Keratinocyte (primary cell): ENCODE results near the gene IGFALS. TPM values are rescaled to one million over a fixed set of nuclear protein-coding genes. Genes with fewer than 3 reads are reported as not detected.

Experiments used
- DNase-seq: peaks from one replicate; pipeline ENCODE4 v3.0.0-alpha.2; 2011; ENCODE audit warnings: low read depth, missing footprints, low spot score
- FAIRE-seq: peaks from 2 replicates; lab custom pipeline; 2011; peaks lifted over from hg19 to GRCh38; lab: Jason Lieb, UNC
- H2AFZ ChIP-seq: 2 replicates; pipeline ENCODE4 v1.6.0; 2012; ENCODE audit warnings: low read length, control low read depth, inconsistent platforms; ENCODE audit not compliant: control insufficient read depth
- H3K27ac ChIP-seq: 2 replicates; pipeline ENCODE4 v1.5.1; 2011; ENCODE audit warnings: low read length; ENCODE audit not compliant: control insufficient read depth, insufficient read depth
- H3K27me3 ChIP-seq: 3 replicates; pipeline ENCODE4 v1.6.0; 2011; ENCODE audit warnings: low read length; ENCODE audit not compliant: control insufficient read depth, insufficient read depth; ENCODE audit errors: extremely low read depth
- H3K36me3 ChIP-seq, 2 experiments: 2 replicates in 1 of 2; 3 replicates in 1 of 2; pipeline ENCODE4 v1.5.1; 2011; ENCODE audit warnings: low read length in 2 of 2, mild to moderate bottlenecking in 1 of 2; ENCODE audit not compliant: control insufficient read depth in 2 of 2, insufficient read depth in 2 of 2; ENCODE audit errors: extremely low read depth in 1 of 2
- H3K4me1 ChIP-seq: 3 replicates; pipeline ENCODE4 v1.5.1; 2011; ENCODE audit warnings: low read length; ENCODE audit not compliant: control insufficient read depth, insufficient read depth; ENCODE audit errors: extremely low read depth
- H3K4me2 ChIP-seq: 3 replicates; pipeline ENCODE4 v1.6.0; 2011; ENCODE audit warnings: low read depth, low read length; ENCODE audit not compliant: control insufficient read depth, insufficient read depth; ENCODE audit errors: extremely low read depth
- H3K4me3 ChIP-seq, 3 experiments: fragments of 200-600 bp in 1 of 3; sonication (generic) in 1 of 3; 2 replicates in 2 of 3; 3 replicates in 1 of 3; pipeline ENCODE4 v1.5.1; 2011 to 2016; ENCODE audit warnings: low read length in 3 of 3, mild to moderate bottlenecking in 3 of 3, control low read depth in 2 of 3, inconsistent platforms in 1 of 3, low read depth in 1 of 3, mixed read lengths in 1 of 3, mixed run types in 1 of 3, moderate library complexity in 1 of 3; ENCODE audit not compliant: control insufficient read depth in 2 of 3, insufficient read depth in 2 of 3; ENCODE audit errors: extremely low read depth in 1 of 3
- H3K79me2 ChIP-seq: 2 replicates; pipeline ENCODE4 v1.6.0; 2012; ENCODE audit warnings: low read length; ENCODE audit not compliant: control insufficient read depth, insufficient read depth
- H3K9ac ChIP-seq: 3 replicates; pipeline ENCODE4 v1.6.0; 2011; ENCODE audit warnings: low read length; ENCODE audit not compliant: control insufficient read depth, insufficient read depth; ENCODE audit errors: extremely low read depth
- H3K9me1 ChIP-seq: 3 replicates; pipeline ENCODE4 v1.6.0; 2011; ENCODE audit warnings: low read length; ENCODE audit not compliant: control insufficient read depth, insufficient read depth; ENCODE audit errors: extremely low read depth
- H3K9me3 ChIP-seq: 2 replicates; pipeline ENCODE4 v1.5.1; 2012; ENCODE audit warnings: low read depth, low read length; ENCODE audit not compliant: control insufficient read depth
- H4K20me1 ChIP-seq: 3 replicates; pipeline ENCODE4 v1.6.0; 2011; ENCODE audit warnings: low read length; ENCODE audit not compliant: control insufficient read depth, insufficient read depth; ENCODE audit errors: extremely low read depth
- CTCF ChIP-seq, 3 experiments: IDR thresholded peaks in 1 of 3; conservative IDR thresholded peaks in 1 of 3; optimal IDR thresholded peaks in 1 of 3; 2 replicates in 2 of 3; 3 replicates in 1 of 3; pipeline versions ENCODE3 to v1.5.1; 2011; ENCODE audit warnings: low read length in 3 of 3, mild to moderate bottlenecking in 3 of 3, moderate library complexity in 2 of 3, control low read depth in 1 of 3, inconsistent platforms in 1 of 3; ENCODE audit not compliant: insufficient read depth in 2 of 3; ENCODE audit errors: extremely low read depth in 1 of 3
- EZH2 ChIP-seq: IDR thresholded peaks from one replicate; pipeline ENCODE4 v1.6.1; 2012; ENCODE audit warnings: inconsistent platforms, mild to moderate bottlenecking, low read length, moderate library complexity
- dilution Hi-C: fragments of 300-500 bp; cut with MboI; formaldehyde crosslinking; loops from one replicate; pipeline ENCODE4 v1.7.0; 2020; ENCODE audit warnings: low sequenced_read_pairs; ENCODE audit not compliant: extremely low pct_ligation_motif_present
- polyA plus RNA-seq, 5 experiments: library from polyadenylated mRNA; depleted of rRNA in 3 of 5; stranded (reverse) in 3 of 5; stranded (forward) in 1 of 5; unstranded in 1 of 5; fragments of >200 nt; gene quantifications; 1 replicate in 1 of 5; 2 replicates in 3 of 5; 3 replicates in 1 of 5; pipeline versions ENCODE4 v1.2.1 to v1.2.3, GENCODE V29; 2011 to 2012; ENCODE audit warnings: missing spikeins in 2 of 5, low read depth in 1 of 5, low replicate concordance in 1 of 5

Gene IGFALS
- polyA plus RNA-seq, 1 donor (not counting 4 experiments of a cell fraction or from before 2014, with no cell fraction given), result not detected

DNA sequence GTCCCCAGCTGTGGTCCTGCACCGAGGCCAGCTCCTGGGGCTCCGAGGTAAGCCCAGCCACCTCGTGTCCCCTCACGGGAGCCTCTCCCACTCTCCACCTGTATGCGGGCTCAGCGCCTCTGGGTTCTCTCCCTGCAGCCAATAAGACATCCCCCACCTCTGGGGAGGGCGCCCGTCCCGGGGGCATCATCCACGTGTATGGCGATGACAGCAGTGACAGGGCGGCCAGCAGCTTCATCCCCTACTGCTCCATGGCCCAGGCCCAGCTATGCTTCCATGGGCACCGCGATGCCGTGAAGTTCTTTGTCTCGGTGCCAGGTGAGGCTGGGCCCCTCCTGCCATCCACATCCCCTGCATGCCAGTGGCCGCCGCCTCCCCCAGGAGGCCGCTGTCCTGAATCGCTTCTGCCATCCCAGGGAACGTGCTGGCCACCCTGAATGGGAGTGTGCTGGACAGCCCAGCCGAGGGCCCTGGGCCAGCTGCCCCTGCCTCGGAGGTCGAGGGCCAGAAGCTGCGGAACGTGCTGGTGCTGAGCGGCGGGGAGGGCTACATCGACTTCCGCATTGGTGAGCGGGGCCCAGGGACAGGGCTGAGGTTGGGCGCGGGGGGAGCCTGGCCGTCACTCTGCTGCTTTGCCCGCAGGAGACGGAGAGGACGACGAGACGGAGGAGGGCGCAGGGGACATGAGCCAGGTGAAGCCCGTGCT is 25.3 kb downstream of the IGFALS start:
- Histone ChIP-seq H3K9me1 (no peaks in the 10 kb centered on the region), H3K4me2 (no peak overlapping the region), H3K4me3 (no peak overlapping the region), H3K27me3 (no peaks in the 10 kb centered on the region), H3K27ac (no peak overlapping the region), H3K9ac (no peak overlapping the region), H4K20me1 (no peaks in the 10 kb centered on the region), H3K79me2 (peaks cover 12% of the 10 kb centered on the region), H3K4me1 (peaks cover 15% of the 10 kb centered on the region), H2AFZ (no peak overlapping the region), H3K36me3 (peaks cover 3 to 22% of the 10 kb centered on the region in 2 experiments), H3K9me3 (no peaks in the 10 kb centered on the region)
- dilution Hi-C loops, result no loop called here
- DNase-seq, result no peak
- no peak for FAIRE-seq
- no peak for TF ChIP-seq EZH2
- TF ChIP-seq CTCF (optimal IDR thresholded peaks at IDR 0.05 in 1 of 3, IDR thresholded peaks at IDR 0.05 in 1 of 3, conservative IDR thresholded peaks at IDR 0.05 in 1 of 3; ENCODE audit: extremely low read depth in 1 of 3, insufficient read depth in 2 of 3, low read length in 3 of 3), result no peak

GRCh38 chr16:1767116-1767994 is 26.1 kb downstream of the IGFALS start:
- Histone ChIP-seq H2AFZ (no peak overlapping the region), H3K36me3 (peaks cover 6 to 25% of the 10 kb centered on the region in 2 experiments), H3K9ac (no peak overlapping the region), H3K9me1 (no peaks in the 10 kb centered on the region), H3K27ac (no peak overlapping the region), H4K20me1 (no peaks in the 10 kb centered on the region), H3K4me2 (no peak overlapping the region), H3K79me2 (peaks cover 7% of the 10 kb centered on the region), H3K9me3 (no peaks in the 10 kb centered on the region), H3K4me3 (no peak overlapping the region), H3K4me1 (peaks cover 15% of the 10 kb centered on the region), H3K27me3 (no peaks in the 10 kb centered on the region)
- TF ChIP-seq EZH2, result no peak
- no peak for TF ChIP-seq CTCF (optimal IDR thresholded peaks at IDR 0.05 in 1 of 3, IDR thresholded peaks at IDR 0.05 in 1 of 3, conservative IDR thresholded peaks at IDR 0.05 in 1 of 3; ENCODE audit: extremely low read depth in 1 of 3, insufficient read depth in 2 of 3, low read length in 3 of 3)
- FAIRE-seq (no peak), DNase-seq (no peak)
- dilution Hi-C loops, result no loop called here
